HepG2 (cell line): ENCODE data around the gene TTC22. TPM values are rescaled to one million over a fixed set of nuclear protein-coding genes. Genes with fewer than 3 reads are reported as not detected.

Source experiments
- ATAC-seq: fragments of 200-7000 bp; cut with Tn5 transposase; 3 replicates; pipeline ENCODE4 v1.9.1; 2020; ENCODE audit warnings: mild to moderate bottlenecking, moderate library complexity
- BruUV-seq: library from RNA; stranded (reverse); fragments of 400-500 nt; replicated peaks from 2 replicates; lab custom pipeline; 2021; lab: Mats Ljungman, UMichigan
- CTCF ChIA-PET: fragments of 300-600 bp; formaldehyde crosslinking; extraction: SDS; loops from one replicate; lab custom pipeline; 2021; ENCODE audit warnings: low total read pairs, inconsistent platforms, low intra/inter-chr PET ratio; lab: Yijun Ruan, JAX
- POLR2A ChIA-PET: fragments of 350-600 bp; sonication (Branson Sonifier 250); formaldehyde crosslinking; loops from one replicate; lab custom pipeline; 2020; ENCODE audit warnings: antibody characterized with exemption, inconsistent platforms; lab: Yijun Ruan, JAX
- DNase-seq: peaks from one replicate; pipeline ENCODE4 v3.0.0-alpha.2; 2015; ENCODE audit warnings: low spot score
- FAIRE-seq: peaks from 3 replicates; lab custom pipeline; 2011; peaks lifted over from hg19 to GRCh38; lab: Jason Lieb, UNC
- H2AFZ ChIP-seq: one replicate; pipeline ENCODE4 v1.6.1; 2011; ENCODE audit warnings: low read length, inconsistent platforms
- H3K27ac ChIP-seq: fragments of 300-600 bp; 3 replicates; pipeline ENCODE4 v1.8.0; 2011; ENCODE audit warnings: mixed run types, mild to moderate bottlenecking, mixed read lengths, low read length, inconsistent platforms; ENCODE audit not compliant: insufficient read depth; ENCODE audit errors: extremely low read length
- H3K27me3 ChIP-seq, 2 experiments: fragments of 200-600 bp in 1 of 2; 2 replicates in 1 of 2; 3 replicates in 1 of 2; pipeline versions ENCODE4 v1.6.0 to v1.8.0; 2011; ENCODE audit warnings: low read length in 2 of 2, mild to moderate bottlenecking in 2 of 2, moderate library complexity in 2 of 2, inconsistent platforms in 1 of 2; ENCODE audit not compliant: insufficient read depth in 2 of 2, control insufficient read depth in 1 of 2
- H3K36me3 ChIP-seq, 2 experiments: fragments of 200-600 bp in 1 of 2; replicated peaks in 1 of 2; 2 replicates in 1 of 2; 3 replicates in 1 of 2; pipeline versions ENCODE4 v1.5.1 to v1.8.0; 2011; ENCODE audit warnings: low read length in 2 of 2, inconsistent platforms in 1 of 2; ENCODE audit not compliant: insufficient read depth in 2 of 2, control insufficient read depth in 1 of 2
- H3K4me1 ChIP-seq: 2 replicates; pipeline ENCODE4 v1.5.1; 2012; ENCODE audit warnings: low read length, inconsistent platforms; ENCODE audit not compliant: insufficient read depth
- H3K4me2 ChIP-seq: 2 replicates; pipeline ENCODE4 v1.6.0; 2011; ENCODE audit warnings: low read depth, low read length, inconsistent platforms
- H3K4me3 ChIP-seq, 3 experiments: fragments of 200-600 bp in 1 of 3; sonication (generic), shearing (Covaris generic) in 1 of 3; replicated peaks in 1 of 3; 2 replicates each; pipeline ENCODE4 v1.5.1; 2011 to 2016; ENCODE audit warnings: low read length in 3 of 3, inconsistent platforms in 2 of 3, low read depth in 2 of 3, mild to moderate bottlenecking in 2 of 3, control low read depth in 1 of 3, mixed read lengths in 1 of 3; ENCODE audit not compliant: insufficient read depth in 1 of 3
- H3K79me2 ChIP-seq: one replicate; pipeline ENCODE4 v1.6.1; 2011; ENCODE audit warnings: low read length, inconsistent platforms; ENCODE audit not compliant: insufficient read depth
- H3K9ac ChIP-seq: 2 replicates; pipeline ENCODE4 v1.6.0; 2011; ENCODE audit warnings: mild to moderate bottlenecking, low read depth, low read length, inconsistent platforms; ENCODE audit not compliant: insufficient read depth
- H3K9me3 ChIP-seq: 2 replicates; pipeline ENCODE4 v1.5.1; 2012; ENCODE audit warnings: mild to moderate bottlenecking, low read length
- H4K20me1 ChIP-seq: 2 replicates; pipeline ENCODE4 v1.6.0; 2011; ENCODE audit warnings: inconsistent platforms, mild to moderate bottlenecking, low read length, moderate library complexity; ENCODE audit not compliant: insufficient read depth
- KDM4B ChIP-seq: sonication (generic); formaldehyde crosslinking; IDR thresholded peaks from 2 replicates; pipeline ENCODE4 v1.4.0; 2020; ENCODE audit warnings: missing genetic modification reagents
- PAF1 ChIP-seq: IDR thresholded peaks from 2 replicates; pipeline ENCODE4 v1.6.1; 2016; ENCODE audit warnings: missing genetic modification reagents, missing compliant biosample characterization
- POLR2A ChIP-seq, 2 experiments: IDR thresholded peaks; 2 replicates each; pipeline ENCODE4 v1.6.1; 2011; ENCODE audit warnings: low read depth in 2 of 2, low read length in 2 of 2, mild to moderate bottlenecking in 1 of 2, moderate library complexity in 1 of 2; ENCODE audit not compliant: insufficient read depth in 1 of 2
- RAD51 ChIP-seq: fragments of 450-650 bp; IDR thresholded peaks from 2 replicates; pipeline ENCODE4 v1.6.1; 2016; ENCODE audit warnings: borderline replicate concordance
- RARA ChIP-seq: IDR thresholded peaks from 2 replicates; pipeline ENCODE4 v1.6.1; 2016; ENCODE audit warnings: missing genetic modification reagents, missing compliant biosample characterization
- SIN3A ChIP-seq: IDR thresholded peaks from 2 replicates; pipeline ENCODE4 v1.6.1; 2011; ENCODE audit warnings: low read depth, mild to moderate bottlenecking, control low read depth, low read length, borderline replicate concordance
- SIX1 ChIP-seq: sonication (generic); formaldehyde crosslinking; IDR thresholded peaks from 2 replicates; pipeline ENCODE4 v1.4.0; 2020; ENCODE audit warnings: missing genetic modification reagents, borderline replicate concordance
- SKI ChIP-seq: fragments of 450-650 bp; IDR thresholded peaks from one replicate; pipeline ENCODE4 v1.6.1; 2018; ENCODE audit warnings: mild to moderate bottlenecking; ENCODE audit not compliant: partially characterized antibody
- SMAD9 ChIP-seq: sonication (generic); formaldehyde crosslinking; IDR thresholded peaks from 2 replicates; pipeline ENCODE4 v1.5.1; 2020; ENCODE audit warnings: mild to moderate bottlenecking, missing genetic modification reagents
- SNAI1 ChIP-seq: sonication (generic); formaldehyde crosslinking; IDR thresholded peaks from 2 replicates; pipeline ENCODE4 v1.5.0; 2020; ENCODE audit warnings: mild to moderate bottlenecking, missing genetic modification reagents, borderline replicate concordance
- ZNF329 ChIP-seq: sonication (generic); formaldehyde crosslinking; IDR thresholded peaks from 2 replicates; pipeline ENCODE4 v1.9.0; 2021; ENCODE audit warnings: low read depth, mild to moderate bottlenecking, missing genetic modification reagents
- ZNF83 ChIP-seq: sonication (generic); formaldehyde crosslinking; IDR thresholded peaks from 2 replicates; pipeline ENCODE4 v1.4.0; 2020; ENCODE audit warnings: missing genetic modification reagents, mild to moderate bottlenecking, borderline replicate concordance
- WGBS: methylation state at CpG from one replicate; pipeline ENCODE4 v1.1.6; 2017; ENCODE audit warnings: low lambda C conversion rate; 5-methylcytosine and 5-hydroxymethylcytosine counted together
- in situ Hi-C: cut with HindIII; loops from 2 replicates; pipeline ENCODE4 v1.10.0; 2017; ENCODE audit warnings: low pct_unique_long_range_greater_than_20kb; ENCODE audit not compliant: extremely low pct_ligation_motif_present
- intact Hi-C: fragments of 100-400 bp; cut with micrococcal nuclease; formaldehyde crosslinking; loops from one replicate; pipeline ENCODE4 v1.10.0; 2022; ENCODE audit not compliant: unreplicated experiment
- polyA plus RNA-seq, 8 experiments: library from polyadenylated mRNA; depleted of rRNA in 3 of 8; stranded (reverse) in 7 of 8; unstranded in 1 of 8; fragments of >200 nt; fragmentation: Illumina TruSeq in 4 of 8; extraction: Trizol in 4 of 8; gene quantifications; 2 replicates each; pipeline versions ENCODE4 v1.2.1 to v1.2.3, GENCODE V29; 2011 to 2016; ENCODE audit warnings: low read depth in 4 of 8, missing spikeins in 1 of 8, mixed read lengths in 1 of 8; ENCODE audit not compliant: insufficient read depth in 1 of 8
- total RNA-seq, 5 experiments: library from RNA; depleted of rRNA; stranded (reverse); fragments of >200 nt; fragmentation: Illumina TruSeq; extraction: Trizol; gene quantifications; 2 replicates each; pipeline ENCODE4 v1.2.3, GENCODE V29; 2016; ENCODE audit warnings: low read depth in 1 of 5
- TF ChIP-seq, protein P1 (sequence below): sonication (generic); formaldehyde crosslinking; IDR thresholded peaks from 2 replicates; pipeline ENCODE4 v1.5.0; 2020; ENCODE audit warnings: mild to moderate bottlenecking, missing genetic modification reagents
- TF ChIP-seq, protein P2 (sequence below): sonication (generic); formaldehyde crosslinking; IDR thresholded peaks from 2 replicates; pipeline ENCODE4 v1.5.1; 2020; ENCODE audit warnings: missing genetic modification reagents, mild to moderate bottlenecking, borderline replicate concordance

TTC22 gene
- total and polyA plus RNA-seq, 2 of the 13 experiments (the other 11 are each of a cell fraction or from before 2014, with no cell fraction given): not detected

DNA sequence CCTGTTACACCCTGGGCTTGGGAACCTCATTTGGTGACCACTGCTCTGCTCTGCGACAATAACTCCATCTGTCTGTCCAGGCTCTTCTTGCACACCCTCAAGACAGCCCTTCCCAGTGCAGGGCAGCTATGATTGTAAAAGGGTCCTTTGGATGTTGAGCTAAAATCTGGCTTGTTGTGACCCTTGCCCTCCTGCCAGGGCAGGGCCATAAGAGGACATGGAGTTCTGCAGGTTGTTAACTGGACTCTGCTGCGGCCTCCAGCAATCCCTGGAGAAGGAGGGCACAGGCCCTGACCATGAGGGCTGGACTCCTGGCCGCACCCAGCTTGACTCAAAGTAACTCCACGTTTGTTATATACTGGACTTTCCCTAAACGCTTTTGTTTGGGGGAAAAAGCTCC lies 44.6 kb upstream of the TTC22 start:
- Histone ChIP-seq H3K4me1 (peaks cover 7% of the 10 kb centered on the region; the same call in 1 of the 2 replicates), H3K4me2 (no peak overlapping the region), H2AFZ (no peak overlapping the region), H3K4me3 (no peak overlapping the region), H3K9ac (no peak overlapping the region)
- no TSS peak for BruUV-seq
- ATAC-seq (peak; percentile 16), FAIRE-seq (no peak), DNase-seq (no peak)
- 74% methylated on average over 4 of the region's 5 CpGs for WGBS
- ChIA-PET POLR2A (interaction anchor here (5.5 to 6.6 kb wide), 3 partner anchors 21 to 42 kb away, joined by 21 to 52 read pairs (median 36); partner anchors contain the start of gene DHCR24), CTCF (no interaction called here)
- intact Hi-C loops (loop anchor here (5.0 kb wide), 1 partner anchor 42 kb away; the partner anchor contains the start of gene DHCR24), in situ Hi-C loops (no loop called here)
- TF ChIP-seq, protein P1, sequence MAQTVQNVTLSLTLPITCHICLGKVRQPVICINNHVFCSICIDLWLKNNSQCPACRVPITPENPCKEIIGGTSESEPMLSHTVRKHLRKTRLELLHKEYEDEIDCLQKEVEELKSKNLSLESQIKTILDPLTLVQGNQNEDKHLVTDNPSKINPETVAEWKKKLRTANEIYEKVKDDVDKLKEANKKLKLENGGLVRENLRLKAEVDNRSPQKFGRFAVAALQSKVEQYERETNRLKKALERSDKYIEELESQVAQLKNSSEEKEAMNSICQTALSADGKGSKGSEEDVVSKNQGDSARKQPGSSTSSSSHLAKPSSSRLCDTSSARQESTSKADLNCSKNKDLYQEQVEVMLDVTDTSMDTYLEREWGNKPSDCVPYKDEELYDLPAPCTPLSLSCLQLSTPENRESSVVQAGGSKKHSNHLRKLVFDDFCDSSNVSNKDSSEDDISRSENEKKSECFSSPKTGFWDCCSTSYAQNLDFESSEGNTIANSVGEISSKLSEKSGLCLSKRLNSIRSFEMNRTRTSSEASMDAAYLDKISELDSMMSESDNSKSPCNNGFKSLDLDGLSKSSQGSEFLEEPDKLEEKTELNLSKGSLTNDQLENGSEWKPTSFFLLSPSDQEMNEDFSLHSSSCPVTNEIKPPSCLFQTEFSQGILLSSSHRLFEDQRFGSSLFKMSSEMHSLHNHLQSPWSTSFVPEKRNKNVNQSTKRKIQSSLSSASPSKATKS: no peak
- TF ChIP-seq SMAD9 (CRISPR knock-in tag): no peak
- TF ChIP-seq POLR2A (IDR thresholded peaks at IDR 0.05; ENCODE audit: insufficient read depth in 1 of 2, low read depth in 2 of 2, low read length in 2 of 2): peak in 1 of 2 experiments; percentile 32; a peak in 1 of 4 replicates
- 0 out of 2 replicates have a peak, but pooled peaks have one; percentile 55 for TF ChIP-seq PAF1
- no peak for TF ChIP-seq RARA (CRISPR knock-in tag)
- TF ChIP-seq, all 625 proteins: peak for 2
- H3K36me3 ChIP-seq: peaks cover 13 to 17% of the 10 kb centered on the region in 2 experiments
- H3K27me3 ChIP-seq: no peaks in the 10 kb centered on the region
- H4K20me1 ChIP-seq: peaks cover 16% of the 10 kb centered on the region
- no peak overlapping the region for H3K27ac ChIP-seq
- no peaks in the 10 kb centered on the region for H3K9me3 ChIP-seq
- no peaks in the 10 kb centered on the region for H3K79me2 ChIP-seq

DNA sequence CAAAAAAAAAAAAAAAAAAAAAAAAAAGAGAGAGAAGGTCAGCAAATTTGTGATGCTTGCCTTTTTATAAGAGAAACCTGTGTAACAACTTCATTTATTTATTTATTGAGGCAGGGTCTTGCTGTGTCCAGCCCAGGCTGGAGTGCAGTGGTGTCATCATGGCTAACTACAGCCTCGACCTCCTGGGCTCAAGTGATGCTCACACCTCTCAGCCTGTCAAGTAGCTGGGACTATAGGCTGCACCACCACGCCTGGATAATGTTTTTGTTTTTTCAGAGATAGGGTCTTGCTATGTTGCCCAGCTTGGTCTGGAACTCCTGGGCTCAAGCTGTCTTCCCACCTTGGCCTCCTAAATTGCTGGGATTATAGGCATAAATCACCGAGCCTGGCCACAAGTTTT lies 43.4 kb upstream of the TTC22 start:
- ATAC-seq (no peak), FAIRE-seq (no peak), DNase-seq (no peak)
- Histone ChIP-seq H3K36me3 (peaks cover 5% of the 10 kb centered on the region in 2 experiments; a peak in 3 of 5 replicates), H3K79me2 (no peaks in the 10 kb centered on the region), H2AFZ (no peak overlapping the region), H3K27me3 (no peaks in the 10 kb centered on the region), H3K4me3 (no peak overlapping the region), H3K4me1 (peaks cover 7% of the 10 kb centered on the region; the same call in 1 of the 2 replicates), H3K27ac (no peak overlapping the region), H3K9me3 (no peaks in the 10 kb centered on the region), H3K4me2 (no peak overlapping the region), H3K9ac (no peak overlapping the region), H4K20me1 (peaks cover 4% of the 10 kb centered on the region)
- intact Hi-C loops: no loop called here
- ChIA-PET CTCF (no interaction called here), POLR2A (interaction anchor here (6.6 kb wide), 1 partner anchor 43 kb away, joined by 36 read pairs; the partner anchor contains the start of gene DHCR24)
- TF ChIP-seq SNAI1 (CRISPR knock-in tag): no peak
- TF ChIP-seq KDM4B (CRISPR knock-in tag): no peak
- no peak for TF ChIP-seq SIX1 (CRISPR knock-in tag)
- no peak for TF ChIP-seq SIN3A
- TF ChIP-seq, protein P2, sequence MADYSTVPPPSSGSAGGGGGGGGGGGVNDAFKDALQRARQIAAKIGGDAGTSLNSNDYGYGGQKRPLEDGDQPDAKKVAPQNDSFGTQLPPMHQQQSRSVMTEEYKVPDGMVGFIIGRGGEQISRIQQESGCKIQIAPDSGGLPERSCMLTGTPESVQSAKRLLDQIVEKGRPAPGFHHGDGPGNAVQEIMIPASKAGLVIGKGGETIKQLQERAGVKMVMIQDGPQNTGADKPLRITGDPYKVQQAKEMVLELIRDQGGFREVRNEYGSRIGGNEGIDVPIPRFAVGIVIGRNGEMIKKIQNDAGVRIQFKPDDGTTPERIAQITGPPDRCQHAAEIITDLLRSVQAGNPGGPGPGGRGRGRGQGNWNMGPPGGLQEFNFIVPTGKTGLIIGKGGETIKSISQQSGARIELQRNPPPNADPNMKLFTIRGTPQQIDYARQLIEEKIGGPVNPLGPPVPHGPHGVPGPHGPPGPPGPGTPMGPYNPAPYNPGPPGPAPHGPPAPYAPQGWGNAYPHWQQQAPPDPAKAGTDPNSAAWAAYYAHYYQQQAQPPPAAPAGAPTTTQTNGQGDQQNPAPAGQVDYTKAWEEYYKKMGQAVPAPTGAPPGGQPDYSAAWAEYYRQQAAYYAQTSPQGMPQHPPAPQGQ: no peak
- no peak for TF ChIP-seq ZNF329 (CRISPR knock-in tag)
- no peak for TF ChIP-seq ZNF83 (CRISPR knock-in tag)
- TF ChIP-seq SKI: no peak
- no peak for TF ChIP-seq RAD51
- in situ Hi-C loops: no loop called here
- BruUV-seq: no TSS peak
- WGBS: 87% methylated on average over 3 of the region's 3 CpGs
